TTC549 (cell line): ENCODE results near the gene SLC8A1.
A peak's percentile ranks its signal among the peaks of the same experiment; 100 is the strongest.

Experiments used
- FAIRE-seq: peaks from 2 replicates; lab custom pipeline; 2012; peaks lifted over from hg19 to GRCh38; lab: Jason Lieb, UNC

The SLC8A1 gene

GRCh38 chr2:40228310-40228709, 223.6 kb downstream of the SLC8A1 start:
- FAIRE-seq = no peak

- FAIRE-seq = no peak
Observed at GRCh38 chr2:40227210-40227609, 224.7 kb downstream of the SLC8A1 start.

GRCh38 chr2:40226637-40227036, 225.3 kb downstream of the SLC8A1 start:
- FAIRE-seq = no peak

GRCh38 chr2:40225670-40226210, 226.2 kb downstream of the SLC8A1 start:
- no peak for FAIRE-seq

GRCh38 chr2:40224318-40224717, 227.6 kb downstream of the SLC8A1 start:
- FAIRE-seq = no peak

GRCh38 chr2:40220177-40220925, 231.5 kb downstream of the SLC8A1 start:
- FAIRE-seq = no peak

GRCh38 chr2:40219141-40219540, 232.7 kb downstream of the SLC8A1 start:
- FAIRE-seq = no peak

GRCh38 chr2:40218679-40219078, 233.2 kb downstream of the SLC8A1 start:
- FAIRE-seq = no peak

GRCh38 chr2:40213619-40214018, 238.3 kb downstream of the SLC8A1 start:
- no peak for FAIRE-seq

- peak; percentile 46 for FAIRE-seq
Observed at GRCh38 chr2:40213071-40213470, 238.8 kb downstream of the SLC8A1 start.

GRCh38 chr2:40210968-40211353, 240.9 kb downstream of the SLC8A1 start:
- FAIRE-seq = no peak

- FAIRE-seq = no peak
Observed at GRCh38 chr2:40210344-40210967, 241.4 kb downstream of the SLC8A1 start.

GRCh38 chr2:40209761-40210160, 242.1 kb downstream of the SLC8A1 start:
- FAIRE-seq = no peak

- no peak for FAIRE-seq
Observed at GRCh38 chr2:40208463-40208862, 243.4 kb downstream of the SLC8A1 start.

GRCh38 chr2:40204268-40204667, 247.6 kb downstream of the SLC8A1 start:
- no peak for FAIRE-seq

- FAIRE-seq = peak; percentile 58
Observed at GRCh38 chr2:40202798-40203400, 249.0 kb downstream of the SLC8A1 start.

- FAIRE-seq = no peak
Observed at GRCh38 chr2:40201425-40201824, 250.5 kb downstream of the SLC8A1 start.

GRCh38 chr2:40200366-40200915, 251.4 kb downstream of the SLC8A1 start:
- peak; percentile 62 for FAIRE-seq

GRCh38 chr2:40199771-40200170, 252.1 kb downstream of the SLC8A1 start:
- FAIRE-seq = no peak

GRCh38 chr2:40197121-40197520, 254.8 kb downstream of the SLC8A1 start:
- no peak for FAIRE-seq

GRCh38 chr2:40193670-40194026, 258.2 kb downstream of the SLC8A1 start:
- FAIRE-seq = no peak

GRCh38 chr2:40192864-40193669, 258.8 kb downstream of the SLC8A1 start:
- no peak for FAIRE-seq
